GM10266 (cell line): ENCODE measurements around the gene DYSF.

Source experiments
- DNase-seq: peaks from one replicate; pipeline ENCODE4 v3.0.0; 2012; ENCODE audit errors: extremely low spot score
- TF ChIP-seq, protein P1 (sequence below): IDR thresholded peaks from 2 replicates; pipeline ENCODE4 v1.5.1; 2012; ENCODE audit warnings: mild to moderate bottlenecking, low read depth; ENCODE audit not compliant: control insufficient read depth, insufficient read depth; ENCODE audit errors: missing control alignments

DYSF gene

DNA sequence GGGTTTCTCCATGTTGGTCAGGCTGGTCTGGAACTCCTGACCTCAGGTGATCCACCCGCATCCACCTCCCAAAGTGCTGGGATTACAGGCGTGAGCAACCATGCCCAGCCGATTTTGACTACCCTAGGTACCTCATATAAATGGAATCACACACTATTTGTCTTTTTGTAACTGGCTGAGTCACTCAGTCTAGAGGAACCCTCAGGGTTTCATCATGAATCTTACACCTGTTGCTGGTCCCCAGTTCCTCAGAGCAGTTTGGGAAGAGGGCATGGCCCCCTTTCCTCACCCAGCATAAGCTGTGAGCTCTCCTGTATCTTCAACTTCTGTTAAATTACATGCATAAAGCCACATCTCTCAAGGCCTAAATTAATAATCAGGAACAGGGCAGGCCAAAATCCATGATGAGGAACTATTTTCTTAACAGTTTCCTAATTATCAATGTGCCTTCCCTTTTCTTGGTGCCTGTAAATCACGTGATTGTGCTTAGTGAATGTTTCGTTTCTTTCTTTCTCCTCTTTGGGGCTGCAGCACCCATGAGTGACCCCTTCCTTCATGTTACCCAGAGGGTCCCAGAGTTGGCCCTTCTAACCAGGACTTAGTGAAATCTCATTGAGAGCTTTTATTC, 20.9 kb downstream of the DYSF start:
- TF ChIP-seq, protein P1, sequence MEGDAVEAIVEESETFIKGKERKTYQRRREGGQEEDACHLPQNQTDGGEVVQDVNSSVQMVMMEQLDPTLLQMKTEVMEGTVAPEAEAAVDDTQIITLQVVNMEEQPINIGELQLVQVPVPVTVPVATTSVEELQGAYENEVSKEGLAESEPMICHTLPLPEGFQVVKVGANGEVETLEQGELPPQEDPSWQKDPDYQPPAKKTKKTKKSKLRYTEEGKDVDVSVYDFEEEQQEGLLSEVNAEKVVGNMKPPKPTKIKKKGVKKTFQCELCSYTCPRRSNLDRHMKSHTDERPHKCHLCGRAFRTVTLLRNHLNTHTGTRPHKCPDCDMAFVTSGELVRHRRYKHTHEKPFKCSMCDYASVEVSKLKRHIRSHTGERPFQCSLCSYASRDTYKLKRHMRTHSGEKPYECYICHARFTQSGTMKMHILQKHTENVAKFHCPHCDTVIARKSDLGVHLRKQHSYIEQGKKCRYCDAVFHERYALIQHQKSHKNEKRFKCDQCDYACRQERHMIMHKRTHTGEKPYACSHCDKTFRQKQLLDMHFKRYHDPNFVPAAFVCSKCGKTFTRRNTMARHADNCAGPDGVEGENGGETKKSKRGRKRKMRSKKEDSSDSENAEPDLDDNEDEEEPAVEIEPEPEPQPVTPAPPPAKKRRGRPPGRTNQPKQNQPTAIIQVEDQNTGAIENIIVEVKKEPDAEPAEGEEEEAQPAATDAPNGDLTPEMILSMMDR = no peak
- no peak for DNase-seq

DNA sequence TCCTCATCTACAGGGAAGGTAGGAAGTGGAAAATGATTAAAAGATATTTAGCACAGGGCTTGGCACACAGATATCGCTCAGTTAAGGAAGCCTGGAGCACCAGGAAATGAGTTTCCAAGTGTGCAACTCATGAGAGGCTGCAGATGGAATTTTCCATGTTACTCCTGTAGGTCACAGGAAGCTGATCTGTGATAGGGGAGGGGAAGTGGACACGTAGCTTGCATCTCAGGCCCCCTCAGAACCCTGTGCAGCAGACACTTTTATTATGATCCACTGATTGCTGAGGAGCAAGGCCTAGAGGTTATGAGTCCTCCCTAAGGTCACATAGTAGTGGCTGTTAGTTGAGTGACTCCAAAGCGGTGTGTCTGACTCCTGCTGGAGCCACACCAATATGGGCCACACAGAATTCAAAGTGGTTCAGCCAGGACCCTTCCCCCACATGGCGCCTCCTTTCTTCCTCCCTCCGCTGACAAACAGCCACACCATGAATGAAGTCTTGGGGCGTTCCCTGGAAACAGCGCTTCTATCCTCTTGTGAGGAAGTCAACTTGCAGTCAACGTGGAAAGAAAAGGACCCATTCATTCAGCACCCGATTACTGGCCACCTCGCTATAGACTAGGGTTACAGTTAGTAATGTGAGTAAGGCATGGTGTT, 21.5 kb downstream of the DYSF start:
- DNase-seq = no peak
- TF ChIP-seq, protein P1 = no peak

DNA sequence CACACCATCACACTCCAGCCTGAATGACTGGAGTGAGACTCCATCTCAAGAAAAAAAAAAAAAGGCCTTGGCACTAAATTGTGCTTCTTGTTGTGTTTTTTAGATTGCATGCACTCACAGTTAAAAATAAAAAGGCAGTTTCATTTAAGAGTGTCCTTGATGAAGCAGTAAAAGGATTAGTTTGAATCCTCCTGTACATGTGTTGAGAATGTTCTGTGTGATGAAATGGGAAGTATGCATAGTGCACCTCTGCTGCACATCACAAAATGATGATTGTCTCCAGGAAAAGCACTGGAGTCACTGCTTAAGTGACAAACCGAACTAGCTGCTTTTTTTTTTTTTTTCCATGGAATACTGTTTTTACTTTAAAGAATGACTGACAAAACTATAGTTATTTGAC, 23.1 kb downstream of the DYSF start:
- TF ChIP-seq, protein P1 = no peak
- no peak for DNase-seq

DNA sequence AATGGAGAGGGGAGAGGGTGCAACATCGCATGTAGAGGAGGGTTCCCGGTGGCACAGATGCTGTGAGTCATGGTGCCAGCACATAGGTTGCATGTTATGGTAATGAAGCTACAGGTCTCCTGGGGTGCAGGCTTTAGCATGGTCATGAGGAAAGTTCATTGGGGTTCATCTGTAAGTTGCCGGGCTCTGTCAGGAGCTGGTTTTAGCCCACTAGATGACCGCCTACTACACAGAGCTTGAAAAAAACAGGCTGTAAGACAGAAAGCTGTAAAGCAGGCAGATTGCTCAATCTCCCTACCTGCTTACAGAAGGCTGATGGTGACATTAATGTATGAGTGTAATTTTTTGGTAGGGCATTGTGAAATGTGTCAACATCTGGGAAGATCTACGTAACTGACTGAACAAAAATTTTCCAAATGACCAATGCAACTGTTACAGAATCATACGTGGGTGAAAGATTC, 23.9 kb downstream of the DYSF start:
- DNase-seq = no peak
- TF ChIP-seq, protein P1 = no peak

DNA sequence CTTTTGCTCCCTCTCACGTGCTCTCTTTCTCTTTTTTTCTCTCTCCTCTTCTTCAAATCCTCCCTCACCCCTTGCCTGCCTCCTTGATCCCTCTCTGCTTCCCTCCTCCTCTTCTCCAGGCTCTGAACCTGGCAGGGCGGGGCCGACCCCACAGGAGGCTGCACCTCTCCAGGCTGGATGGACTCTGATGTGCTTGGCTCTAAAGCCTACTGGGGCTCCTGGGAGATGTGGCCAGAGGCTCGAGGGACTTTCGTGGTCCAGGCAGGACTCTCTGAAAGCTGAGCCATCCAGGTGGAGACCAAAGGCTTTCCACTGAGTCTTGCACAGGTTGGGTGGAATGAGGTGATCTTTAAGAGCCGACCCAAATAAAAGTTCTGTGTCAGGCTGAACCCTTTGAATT, 25.4 kb downstream of the DYSF start:
- DNase-seq = no peak

DNA sequence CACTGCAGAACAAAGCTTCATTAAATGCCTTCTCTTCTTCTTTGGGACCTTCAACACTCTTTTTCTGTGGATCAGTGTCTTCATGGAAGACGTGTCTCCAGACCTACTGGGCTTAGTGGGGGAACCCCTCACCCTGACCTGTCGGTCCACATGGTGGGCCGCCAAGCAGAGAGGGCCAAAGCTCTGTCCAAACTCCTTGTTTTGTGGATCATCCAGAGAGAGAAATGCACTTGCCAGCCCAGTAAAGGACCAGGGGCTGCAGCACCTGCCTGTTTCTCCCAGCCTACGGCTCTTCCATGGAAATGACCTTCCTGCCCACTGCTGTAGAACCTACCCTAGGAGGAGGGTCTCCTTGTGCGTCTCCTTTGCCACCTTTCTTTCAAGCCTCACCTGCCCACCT, 25.9 kb downstream of the DYSF start:
- TF ChIP-seq, protein P1 = no peak

More for the DNA sequence above, 25.4 kb downstream of the DYSF start:
- TF ChIP-seq, protein P1 = no peak

DNA sequence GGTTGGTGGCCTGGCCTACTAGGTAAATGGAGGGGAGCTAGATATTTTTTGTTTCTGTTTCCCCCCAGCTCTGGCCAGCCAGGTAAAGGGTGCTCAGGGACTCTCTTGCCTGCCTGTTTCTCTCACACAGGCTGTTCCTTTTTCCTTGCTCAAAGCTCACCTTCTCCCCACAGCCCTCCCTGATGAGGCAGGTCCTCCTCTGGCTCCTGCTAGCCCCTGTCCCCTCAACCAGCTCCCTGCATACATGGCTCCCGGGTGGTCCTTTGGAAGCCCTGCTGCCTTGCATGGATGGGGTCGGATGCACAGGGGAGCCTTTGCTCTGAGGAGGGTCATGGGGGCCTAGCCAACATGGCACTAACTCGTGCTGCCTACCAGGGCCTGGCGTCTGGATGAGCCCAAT, 27.8 kb downstream of the DYSF start:
- TF ChIP-seq, protein P1 = no peak

More for the DNA sequence above, 25.9 kb downstream of the DYSF start:
- DNase-seq = no peak

More for the DNA sequence above, 27.8 kb downstream of the DYSF start:
- no peak for DNase-seq
